HG03558 (cell line): ENCODE measurements around the gene ENG.

Experiments
- ATAC-seq: cut with Tn5 transposase; IDR thresholded peaks from one replicate; pipeline ENCODE4 v1.9.1; 2021; ENCODE audit warnings: moderate number of reproducible peaks; ENCODE audit not compliant: unreplicated experiment; ENCODE audit errors: extremely low read depth

The ENG gene

DNA sequence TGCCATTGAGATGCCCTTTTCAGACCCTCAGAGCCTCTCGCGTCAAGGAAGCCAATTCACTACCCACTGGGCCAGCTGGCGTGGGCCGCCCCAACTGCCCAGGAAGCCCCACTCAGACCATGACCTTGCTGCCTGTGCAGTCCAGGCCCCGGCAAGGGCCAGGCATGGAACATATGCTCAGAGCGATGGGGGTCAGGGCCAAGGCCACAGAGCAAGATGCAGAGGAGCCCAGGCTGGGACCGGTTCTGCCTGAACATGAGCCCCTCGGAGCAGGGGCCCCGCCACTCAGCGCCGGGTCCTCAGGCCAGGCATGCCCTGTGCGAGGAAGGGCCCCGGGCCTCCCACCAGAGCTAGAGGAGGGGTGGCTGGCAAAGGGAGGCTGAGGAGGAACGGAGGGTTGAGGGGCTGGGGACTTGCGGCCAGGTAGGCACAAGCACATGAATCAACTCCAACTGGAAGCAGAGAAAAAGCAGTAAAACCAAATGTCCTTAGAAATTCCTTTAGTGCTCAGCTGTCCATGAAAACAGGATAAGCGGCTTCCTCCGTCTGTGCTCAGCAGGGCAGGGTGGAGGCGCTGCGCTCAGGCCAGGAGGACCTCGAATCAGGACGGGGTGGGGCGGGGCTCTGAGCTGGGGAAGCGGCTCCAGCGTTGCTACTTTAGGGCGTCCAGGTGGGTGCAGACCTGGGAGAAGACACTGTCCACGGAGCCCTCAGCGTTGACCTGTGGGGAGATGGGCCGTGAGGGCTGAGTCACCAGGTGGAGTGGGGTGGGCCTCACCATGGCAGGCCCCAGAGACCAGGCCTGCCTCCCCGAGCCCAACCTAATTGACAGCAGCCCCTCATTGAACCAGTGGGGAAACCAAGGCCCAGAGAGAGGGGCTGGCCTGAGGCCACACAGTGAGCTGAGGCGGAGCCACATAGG, 13.2 kb upstream of the ENG start:
- no peak for ATAC-seq

DNA sequence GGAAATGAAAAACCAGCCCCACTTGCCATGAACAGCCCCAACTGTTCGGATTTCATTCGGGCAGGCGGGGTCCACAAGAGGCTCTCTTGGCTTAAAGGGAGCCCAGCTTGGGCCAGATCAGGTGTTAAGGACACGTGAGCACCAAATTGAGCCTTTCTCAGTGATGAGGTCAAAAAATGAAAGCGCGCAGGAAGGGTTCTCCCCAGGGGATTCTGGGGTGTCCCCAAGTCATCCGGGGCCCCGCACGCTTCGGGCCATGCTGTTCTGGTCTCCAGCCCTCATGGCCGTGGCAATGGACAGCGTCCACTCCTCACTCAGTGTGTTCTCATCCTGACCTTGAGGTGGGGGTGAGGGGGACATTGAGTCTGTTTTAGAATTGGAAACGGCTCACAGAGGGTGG, 12.1 kb upstream of the ENG start:
- ATAC-seq, result no peak

DNA sequence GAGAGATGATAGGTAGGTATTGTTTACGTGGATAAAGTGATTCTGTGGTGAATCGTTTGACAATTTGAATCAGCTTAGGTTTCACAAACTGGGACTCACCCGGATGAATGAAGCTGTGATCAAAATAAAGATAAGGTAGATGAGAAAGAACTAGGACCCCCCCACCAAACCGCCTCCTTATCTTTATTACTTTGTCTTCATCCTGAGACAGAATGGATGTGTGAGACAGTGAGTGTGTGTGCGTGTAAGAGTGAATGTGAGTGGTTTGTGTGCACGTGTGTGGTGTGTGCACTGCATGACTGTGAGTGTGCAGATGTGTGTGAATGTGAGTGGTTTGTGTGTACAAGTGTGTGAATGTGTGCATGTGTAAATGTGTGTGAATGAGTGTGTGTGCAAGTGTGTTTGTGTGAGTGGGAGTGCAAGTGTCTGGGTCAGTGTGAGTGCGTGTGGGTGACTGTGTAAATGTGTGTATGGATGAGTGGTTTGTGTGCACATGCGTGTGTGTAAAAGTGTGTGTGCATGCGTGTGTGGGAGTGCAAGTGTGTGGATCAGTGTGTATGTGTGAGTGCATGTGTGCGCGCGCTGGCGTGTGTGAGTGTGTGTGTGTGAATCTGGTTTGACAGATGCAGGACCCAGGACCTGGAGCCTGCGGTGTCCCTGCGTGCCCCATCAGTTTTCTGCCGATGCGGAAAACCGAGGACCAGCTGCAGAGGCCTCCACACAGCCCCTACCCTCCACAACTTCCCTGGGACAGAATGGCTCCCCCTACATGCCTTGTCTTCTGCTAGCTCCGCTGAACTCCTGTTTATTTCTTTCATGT, 11.4 kb upstream of the ENG start:
- no peak for ATAC-seq

DNA sequence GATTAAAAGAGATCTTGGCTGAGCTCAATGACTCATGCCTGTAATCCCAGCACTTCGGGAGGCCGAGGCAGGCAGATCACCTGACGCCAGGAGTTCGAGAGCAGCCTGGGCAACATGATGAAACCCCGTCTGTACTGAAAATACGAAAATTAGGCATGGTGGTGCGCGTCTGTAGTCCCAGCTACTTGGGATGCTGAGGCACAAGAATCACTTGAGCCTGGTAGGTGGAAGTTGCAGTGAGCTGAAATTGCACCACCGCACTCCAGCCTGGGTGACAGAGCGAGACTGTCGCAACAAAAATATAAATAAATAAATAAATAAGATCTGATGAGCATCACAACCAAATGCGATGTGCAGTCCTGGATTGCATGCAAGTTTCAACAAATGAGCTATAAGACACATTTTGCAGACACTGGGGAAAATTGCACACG, 8.7 kb upstream of the ENG start:
- no peak for ATAC-seq

DNA sequence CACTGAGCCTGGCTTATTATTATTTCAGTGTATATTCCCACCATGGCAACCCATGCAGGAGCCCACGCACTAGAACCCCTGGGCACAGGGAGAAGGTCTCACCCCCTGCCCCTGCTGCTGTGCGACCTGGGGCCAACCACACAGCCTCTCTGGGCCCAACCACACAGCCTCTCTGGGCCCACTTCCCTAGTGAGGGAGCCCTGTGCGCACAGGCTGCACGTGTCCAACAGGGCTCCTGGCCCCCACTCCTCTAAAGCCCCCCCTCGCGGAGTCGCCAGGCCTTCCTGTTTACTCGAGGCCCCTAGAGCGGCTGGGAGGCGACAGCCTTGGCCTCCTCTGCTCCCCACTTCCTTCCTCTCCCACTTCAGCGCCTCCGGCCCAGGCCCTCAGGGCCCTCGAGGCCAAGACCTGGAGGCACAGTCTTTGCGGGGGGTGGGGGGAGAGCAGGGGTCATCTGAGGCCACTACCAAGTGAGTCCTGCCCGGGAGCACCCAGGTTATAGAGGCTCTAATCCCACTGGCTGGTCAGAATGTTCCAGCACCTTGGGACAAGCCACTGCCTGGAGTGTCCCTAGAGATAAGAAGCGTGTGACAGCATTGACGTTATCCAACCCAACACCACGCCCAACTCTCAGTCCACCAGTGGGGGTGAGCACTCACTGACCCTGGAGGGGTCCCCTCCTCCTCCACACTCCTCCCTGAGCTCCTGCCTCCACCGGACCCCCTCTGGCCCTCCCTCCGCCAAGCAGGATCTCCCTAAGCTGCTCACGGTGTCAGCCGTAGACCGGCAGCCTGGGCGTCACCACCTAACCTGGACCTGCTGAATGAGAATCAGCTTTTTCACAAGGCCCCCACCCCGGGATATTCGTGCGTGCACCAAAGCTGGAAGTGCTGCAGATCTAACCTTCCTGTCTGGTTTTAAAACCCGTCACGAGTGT, 7.9 kb upstream of the ENG start:
- no peak for ATAC-seq

DNA sequence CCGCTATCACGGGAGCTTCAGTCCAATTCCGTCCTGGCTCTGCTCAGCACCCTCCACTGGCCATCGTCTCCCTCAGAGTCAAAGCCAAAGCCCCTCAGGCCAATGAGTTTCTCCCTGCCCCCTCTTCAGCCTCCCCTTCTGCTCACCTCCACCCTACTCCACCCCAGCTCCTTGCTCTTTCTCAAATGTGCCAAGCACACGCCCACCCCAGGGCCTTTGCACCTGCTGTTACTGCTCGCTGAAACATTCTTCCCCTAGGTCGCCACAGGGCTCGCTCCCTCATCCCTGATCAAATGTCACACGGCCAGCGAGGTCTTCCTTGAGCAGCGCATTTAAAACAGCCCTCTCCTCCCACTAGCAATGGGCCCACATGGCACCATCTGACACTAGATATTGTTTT, 6.3 kb upstream of the ENG start:
- ATAC-seq, result no peak

DNA sequence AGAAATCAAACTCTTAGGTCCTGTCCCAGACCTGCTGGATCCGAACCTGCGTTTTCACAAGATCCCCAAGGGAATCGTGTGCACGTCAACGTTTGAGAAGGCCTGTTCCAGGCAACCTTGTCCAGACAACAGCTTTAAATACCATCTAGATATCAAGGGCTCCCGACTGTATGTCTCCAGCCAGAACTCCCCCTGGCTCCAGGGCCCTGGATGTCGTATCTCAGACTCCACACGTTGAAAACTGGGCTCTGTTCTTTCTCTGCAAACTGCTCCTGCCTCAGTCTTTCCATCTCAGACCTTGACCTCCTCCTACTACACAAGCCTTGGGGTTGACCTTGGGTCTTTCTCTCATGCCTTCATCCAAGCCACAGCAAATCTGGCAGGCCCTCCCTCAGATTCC, 5.8 kb upstream of the ENG start:
- ATAC-seq, result no peak

DNA sequence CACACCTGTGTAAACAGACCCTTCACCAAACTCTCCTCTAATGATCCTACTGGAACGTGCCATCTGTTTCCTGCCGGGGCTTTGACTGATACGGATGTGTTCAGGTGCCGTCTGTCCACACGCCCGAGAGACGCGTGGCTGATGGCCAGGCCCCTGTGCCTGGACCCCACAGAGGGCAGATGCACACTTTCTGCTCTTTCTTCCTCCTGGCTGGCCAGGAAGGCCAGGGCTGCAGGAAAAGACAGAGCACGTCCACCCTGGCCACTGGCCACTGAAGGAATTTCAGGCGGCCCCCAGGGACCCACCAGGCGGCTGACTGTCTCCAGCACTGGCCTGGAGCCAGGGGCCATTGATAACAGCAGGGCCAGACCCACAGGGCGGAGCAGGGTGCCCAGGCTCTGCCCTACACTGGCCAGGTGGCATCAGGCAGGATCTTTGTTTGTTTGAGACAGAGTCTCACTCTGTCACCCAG, 3.6 kb upstream of the ENG start:
- ATAC-seq, result no peak

DNA sequence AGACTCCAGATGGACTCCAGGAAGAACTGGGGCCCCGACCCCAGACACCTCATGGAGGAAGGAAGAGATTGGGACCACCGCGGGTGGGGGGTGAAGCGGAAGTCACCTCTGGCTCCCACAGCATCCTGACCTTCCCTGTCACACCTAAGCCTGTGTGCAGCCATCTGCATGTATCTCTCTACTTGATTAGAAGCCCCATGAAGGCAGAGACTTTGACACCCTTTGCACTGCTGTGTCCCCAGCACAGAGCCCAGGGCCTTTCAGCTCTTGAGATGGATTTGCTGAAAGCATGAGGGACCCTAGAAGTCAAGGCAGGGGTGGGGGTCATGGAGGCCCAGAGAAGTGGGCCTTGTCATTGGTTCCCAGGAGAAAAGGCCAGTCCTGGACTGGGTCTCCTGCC, 2.8 kb upstream of the ENG start:
- no peak for ATAC-seq

DNA sequence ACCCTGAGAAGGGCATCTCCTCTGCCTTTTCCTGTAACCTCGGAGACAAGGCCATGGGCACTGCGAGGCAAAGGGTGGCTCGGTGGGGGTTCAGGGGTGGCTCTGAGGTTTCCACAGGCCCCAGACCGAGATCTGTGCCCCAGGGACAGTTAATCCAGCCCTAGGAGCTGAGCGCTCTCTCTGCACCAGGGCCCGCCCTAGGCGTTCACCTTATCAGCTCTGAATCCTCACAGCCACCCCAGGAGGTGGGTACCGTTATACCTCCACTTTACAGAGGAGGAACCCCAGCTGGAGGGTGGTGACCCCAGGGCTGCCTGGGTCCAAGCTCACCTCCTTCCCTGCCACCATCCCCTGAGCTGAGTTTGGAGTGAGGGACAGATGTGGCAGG, 2.3 kb upstream of the ENG start:
- ATAC-seq, result no peak

DNA sequence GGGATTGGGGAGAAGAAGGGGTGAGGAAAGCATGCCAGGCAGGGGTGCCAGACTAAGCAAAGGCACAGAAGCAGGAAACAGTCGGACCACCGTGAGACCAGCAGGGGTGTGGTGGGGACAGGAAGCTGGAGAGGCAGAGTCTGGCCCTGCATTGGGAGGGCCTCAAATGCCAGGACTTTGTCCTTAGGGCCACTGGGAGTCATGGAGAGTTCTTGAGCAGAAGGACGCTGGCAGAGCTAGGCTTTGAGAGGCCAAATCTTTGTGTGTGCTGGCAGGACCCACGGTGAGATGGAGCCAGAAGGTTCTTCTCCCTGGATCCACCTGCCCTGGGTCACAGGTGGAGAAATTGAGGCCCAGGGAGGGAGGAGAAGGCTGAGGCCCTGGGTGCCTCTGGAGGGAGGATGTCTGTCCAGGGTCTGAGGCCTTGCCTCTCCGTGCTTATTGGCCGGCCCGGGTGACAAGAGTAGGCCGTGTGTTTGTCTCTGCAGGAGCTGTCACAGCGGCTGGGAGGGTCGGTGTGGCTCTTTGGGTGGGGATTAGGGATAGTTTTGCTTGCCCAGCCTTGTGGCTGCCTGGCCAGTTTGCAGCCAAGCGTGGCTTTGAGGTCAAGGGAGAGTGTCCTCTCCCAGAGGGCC, 1.8 kb upstream of the ENG start:
- no peak for ATAC-seq

DNA sequence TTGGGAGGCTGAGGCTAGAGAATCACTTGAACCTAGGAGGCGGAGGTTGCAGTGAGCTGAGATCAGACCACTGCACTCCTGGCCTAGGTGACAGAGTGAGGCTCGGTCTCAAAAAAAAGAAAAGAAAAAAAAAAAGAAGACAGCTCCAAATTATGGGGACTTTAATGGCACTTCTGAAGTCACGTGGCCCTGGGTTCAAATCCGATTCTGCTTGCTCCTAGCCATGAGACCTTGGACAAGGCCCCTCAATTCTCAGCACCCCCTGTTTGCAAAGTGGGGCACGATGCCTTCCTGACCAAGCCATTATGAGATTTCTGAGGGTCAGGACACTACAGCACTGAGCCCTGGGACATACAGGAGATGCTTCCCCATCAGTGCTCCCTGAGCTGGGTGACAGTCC, 1.1 kb upstream of the ENG start:
- ATAC-seq, result no peak

DNA sequence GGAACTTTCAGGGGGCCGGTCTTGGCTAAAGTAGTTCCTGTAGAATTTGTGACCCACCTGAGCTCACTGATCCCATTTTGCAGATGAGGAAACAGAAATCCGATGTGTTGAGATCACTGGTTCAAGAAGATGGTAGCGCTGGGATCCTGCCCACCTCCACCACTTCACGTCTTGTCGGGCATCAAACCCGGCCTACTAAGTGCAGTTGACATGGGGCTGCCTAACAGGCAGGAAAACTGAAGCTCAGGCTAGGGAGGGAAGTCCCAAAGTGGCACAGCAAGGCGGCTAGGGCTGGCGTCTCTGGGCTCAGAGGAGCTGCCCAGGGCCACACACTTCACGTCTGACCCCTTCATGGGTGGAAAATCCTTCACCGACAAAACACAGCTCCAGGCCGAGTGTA, 502 bp upstream of the ENG start:
- no peak for ATAC-seq

DNA sequence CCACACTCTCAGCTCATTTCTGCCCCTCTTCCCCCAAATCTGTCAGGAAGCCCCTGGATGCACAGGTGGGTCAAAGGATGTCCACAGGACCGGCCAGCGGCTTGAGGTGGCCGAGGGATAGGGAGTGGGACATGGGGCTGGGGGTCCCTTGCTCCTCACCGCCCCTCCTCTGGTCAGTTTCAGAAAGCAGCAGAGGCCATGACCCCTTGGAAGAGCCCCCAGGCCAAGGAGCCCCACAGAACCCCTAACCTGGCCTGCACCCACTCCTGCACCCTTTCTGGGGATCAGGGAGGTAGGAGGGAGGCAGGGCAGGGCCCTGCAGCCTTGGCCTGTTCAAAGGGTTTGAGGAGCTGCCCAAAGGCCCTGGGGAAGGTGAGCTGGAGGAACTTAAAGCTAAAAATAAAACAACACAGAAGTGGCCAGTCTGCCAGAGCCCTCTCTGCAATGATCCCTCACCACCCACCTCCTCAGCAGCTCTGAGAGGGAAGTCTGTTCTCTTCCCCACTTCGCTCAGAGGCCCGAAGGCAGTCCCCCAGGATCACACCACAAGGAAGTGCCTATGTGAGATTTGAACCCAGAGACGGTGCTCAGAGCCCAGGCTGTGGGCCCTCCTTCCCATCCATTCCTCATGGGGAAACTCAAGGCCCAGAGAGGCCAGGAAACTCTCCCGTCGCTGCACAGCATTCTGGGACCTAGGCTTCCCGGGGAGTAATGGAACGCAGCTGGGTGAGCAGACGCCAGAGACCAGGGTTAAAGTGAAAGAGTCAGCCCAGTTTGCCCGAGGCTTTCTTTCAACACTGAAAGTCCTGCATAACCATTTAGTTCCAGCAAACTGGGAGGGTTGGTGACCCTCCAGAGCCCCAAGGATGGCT, 910 bp downstream of the ENG start:
- no peak for ATAC-seq

DNA sequence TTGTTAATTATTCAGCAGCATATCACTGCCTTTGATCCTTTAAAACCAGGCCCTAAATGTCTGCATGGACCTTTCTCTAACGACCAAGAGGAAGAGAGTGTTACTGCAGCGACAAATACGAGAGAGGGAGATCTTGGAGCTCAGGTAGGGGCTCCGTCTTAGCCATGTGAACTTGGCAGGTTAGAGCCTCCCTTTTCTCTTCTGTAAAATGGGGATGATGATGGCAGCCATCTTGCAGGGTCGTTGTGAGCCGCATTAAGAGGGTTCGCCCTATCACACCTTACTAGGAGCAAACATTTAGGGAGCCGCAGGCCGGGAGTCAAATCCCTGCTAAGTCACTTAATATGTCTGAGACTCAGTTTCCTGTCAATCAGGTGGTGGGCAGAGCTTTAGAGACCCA, 1.6 kb downstream of the ENG start:
- ATAC-seq, result no peak

DNA sequence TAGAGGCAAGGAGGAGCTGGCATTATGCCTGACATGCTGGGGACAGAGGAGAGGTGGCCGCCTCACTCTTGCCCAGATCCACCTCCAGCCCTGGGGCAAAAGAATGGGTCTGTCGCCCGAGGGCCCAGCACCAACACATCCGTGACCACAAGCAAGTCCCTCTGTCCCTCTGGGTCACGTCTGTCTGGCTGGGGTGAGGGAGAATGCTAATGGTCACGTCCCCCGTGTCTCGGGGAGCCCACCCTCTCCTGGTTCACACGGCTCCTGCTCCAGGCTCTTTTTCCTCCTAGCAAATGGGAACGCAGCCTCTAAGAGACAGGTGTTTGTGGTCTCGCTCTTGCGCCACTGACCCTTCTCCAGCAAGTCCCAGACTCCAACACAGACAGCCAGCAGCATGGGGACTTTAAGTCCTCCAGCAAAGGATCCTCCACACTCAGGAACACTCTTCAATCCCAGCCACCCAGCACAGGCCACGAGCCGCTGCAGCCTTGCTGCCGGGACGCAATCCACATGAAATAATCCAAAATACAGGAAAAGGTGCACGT, 4.1 kb downstream of the ENG start:
- no peak for ATAC-seq

DNA sequence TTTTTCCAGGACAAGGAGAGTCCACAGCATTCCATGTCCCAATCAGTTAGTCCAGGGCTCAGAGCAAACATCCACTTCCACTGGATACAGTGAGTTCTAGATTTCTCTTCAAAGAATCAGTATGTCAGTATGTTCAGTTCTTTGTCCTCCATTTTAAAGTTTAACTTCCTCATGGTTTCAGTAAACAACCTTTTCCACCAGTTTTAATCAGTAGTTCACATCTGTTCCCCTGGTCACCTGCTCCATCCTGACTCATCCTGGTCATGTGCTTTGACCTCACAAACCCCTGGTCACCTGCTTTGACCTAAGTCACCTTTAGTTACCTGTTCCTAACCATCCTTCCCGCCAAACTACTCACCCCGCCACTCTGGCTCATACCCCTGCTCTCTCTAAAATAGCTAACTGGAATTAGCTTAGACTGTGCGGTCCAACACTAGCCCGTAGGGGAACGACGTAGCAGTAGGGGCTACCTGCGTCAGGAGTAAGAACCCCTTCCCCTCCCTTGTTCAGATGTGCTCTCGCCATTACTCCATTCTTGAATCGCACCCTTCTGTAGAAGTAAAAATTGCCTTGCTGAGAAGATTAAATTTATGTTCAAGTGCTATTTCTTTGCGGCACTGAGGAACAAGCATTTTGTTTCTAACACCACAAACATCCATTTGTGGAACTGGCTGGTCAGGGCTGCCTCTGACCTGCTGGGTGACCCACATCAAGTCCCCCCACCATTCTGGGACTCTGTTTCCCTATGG, 5.5 kb downstream of the ENG start:
- ATAC-seq, result no peak
